BJ (cell line): ENCODE results near the gene KCNQ2. TPM values are rescaled to one million over a fixed set of nuclear protein-coding genes. Genes with fewer than 3 reads are reported as not detected.

Experiments used
- CTCF ChIA-PET: fragments of 350-600 bp; formaldehyde crosslinking; extraction: SDS; loops from one replicate; lab custom pipeline; 2021; ENCODE audit warnings: antibody characterized with exemption, inconsistent platforms; lab: Yijun Ruan, JAX
- POLR2A ChIA-PET: fragments of 300-600 bp; sonication (Branson Sonifier 250); formaldehyde crosslinking; extraction: SDS; loops from one replicate; lab custom pipeline; 2021; ENCODE audit warnings: antibody characterized with exemption; lab: Charles Lee
- DNase-seq: peaks from one replicate; pipeline ENCODE4 v3.0.0-alpha.2; 2011; ENCODE audit warnings: low read depth
- H3K27me3 ChIP-seq: 2 replicates; pipeline ENCODE4 v1.6.0; 2011; ENCODE audit warnings: low read length; ENCODE audit not compliant: control insufficient read depth, insufficient read depth
- H3K36me3 ChIP-seq: 2 replicates; pipeline ENCODE4 v1.5.1; 2011; ENCODE audit warnings: low read length; ENCODE audit not compliant: control insufficient read depth, insufficient read depth
- H3K4me3 ChIP-seq: 2 replicates; pipeline ENCODE4 v1.5.1; 2011; ENCODE audit warnings: low read depth, mild to moderate bottlenecking, control low read depth, low read length
- CTCF ChIP-seq: IDR thresholded peaks from 2 replicates; pipeline ENCODE4 v1.5.1; 2011; ENCODE audit warnings: low read depth, mild to moderate bottlenecking, control low read depth, inconsistent platforms, low read length, moderate library complexity; ENCODE audit not compliant: insufficient read depth
- polyA plus RNA-seq: library from polyadenylated mRNA; depleted of rRNA; stranded (reverse); fragments of >200 nt; gene quantifications from 2 replicates; pipeline ENCODE4 v1.2.3, GENCODE V29; 2011

The KCNQ2 gene
- polyA plus RNA-seq, 1 experiment = not detected

- H3K27me3 ChIP-seq = no peaks in the 10 kb centered on the region
- DNase-seq = no peak
- ChIA-PET POLR2A (no interaction called here), CTCF (interaction anchor here (1.0 to 1.5 kb wide), 2 partner anchors 8 to 20 kb away, joined by 3 to 4 read pairs; no protein-coding TSS in a partner anchor)
- H3K4me3 ChIP-seq = no peak overlapping the region
- no peak for TF ChIP-seq CTCF
- H3K36me3 ChIP-seq = no peaks in the 10 kb centered on the region
Measured at GRCh38 chr20:63401384-63402110, 70.9 kb downstream of the KCNQ2 start.

GRCh38 chr20:63400486-63401210, 71.8 kb downstream of the KCNQ2 start:
- no peak for TF ChIP-seq CTCF
- ChIA-PET POLR2A (no interaction called here), CTCF (interaction anchor here (1.5 kb wide), 1 partner anchor 20 kb away, joined by 3 read pairs; no protein-coding TSS in a partner anchor)
- no peak for DNase-seq
- H3K27me3 ChIP-seq = no peaks in the 10 kb centered on the region
- H3K36me3 ChIP-seq = no peaks in the 10 kb centered on the region
- H3K4me3 ChIP-seq = no peak overlapping the region

- POLR2A ChIA-PET = no interaction called here
- Histone ChIP-seq H3K36me3 (no peaks in the 10 kb centered on the region), H3K27me3 (no peaks in the 10 kb centered on the region), H3K4me3 (no peak overlapping the region)
- CTCF ChIA-PET = interaction anchor here (1.5 kb wide), 1 partner anchor 19 kb away, joined by 3 read pairs; no protein-coding TSS in a partner anchor
- no peak for TF ChIP-seq CTCF
- DNase-seq = no peak
Measured at GRCh38 chr20:63399596-63400375, 72.7 kb downstream of the KCNQ2 start.

GRCh38 chr20:63398744-63399514, 73.5 kb downstream of the KCNQ2 start:
- no peak for DNase-seq
- Histone ChIP-seq H3K27me3 (no peaks in the 10 kb centered on the region), H3K4me3 (no peak overlapping the region), H3K36me3 (no peaks in the 10 kb centered on the region)
- ChIA-PET POLR2A (no interaction called here), CTCF (no interaction called here)
- TF ChIP-seq CTCF = no peak
